Suprapubic skin (tissue), 4 donors: Measurements from ENCODE around the gene CIB4. TPM values are rescaled to one million over a fixed set of nuclear protein-coding genes. Genes with fewer than 3 reads are reported as not detected.

Experiments used
- DNase-seq, 2 donors: peaks; one replicate each; pipeline ENCODE4 v3.0.0-alpha.2; 2019; ENCODE audit warnings: low spot score in 2 of 2
- H3K27ac ChIP-seq: fragments of 200-600 bp; sonication (generic); one replicate; pipeline ENCODE4 v1.5.1; 2019
- H3K27me3 ChIP-seq: fragments of 200-600 bp; sonication (generic); one replicate; pipeline ENCODE4 v1.5.1; 2019
- H3K36me3 ChIP-seq: fragments of 200-600 bp; sonication (generic); one replicate; pipeline ENCODE4 v1.5.1; 2019
- H3K4me1 ChIP-seq: fragments of 200-600 bp; sonication (generic); one replicate; pipeline ENCODE4 v1.5.1; 2019
- H3K4me3 ChIP-seq: fragments of 200-600 bp; sonication (generic); one replicate; pipeline ENCODE4 v1.5.1; 2019; ENCODE audit warnings: mild to moderate bottlenecking
- H3K9me3 ChIP-seq: fragments of 200-600 bp; sonication (generic); one replicate; pipeline ENCODE4 v1.5.1; 2019
- CTCF ChIP-seq, 2 donors: fragments of 200-600 bp in 1 of 2; fragments of 450-650 bp in 1 of 2; sonication (generic) in 1 of 2; IDR thresholded peaks; one replicate each; pipeline ENCODE4 v1.5.1; 2016 to 2019; ENCODE audit warnings: antibody characterized with exemption in 2 of 2, mild to moderate bottlenecking in 1 of 2, moderate library complexity in 1 of 2
- EP300 ChIP-seq: sonication (generic); formaldehyde crosslinking; IDR thresholded peaks from one replicate; pipeline ENCODE4 v1.6.1; 2017; ENCODE audit warnings: antibody characterized with exemption
- POLR2A ChIP-seq, 2 donors: fragments of 450-650 bp; IDR thresholded peaks; one replicate each; pipeline ENCODE4 v1.6.1; 2017; ENCODE audit warnings: antibody characterized with exemption in 2 of 2, mild to moderate bottlenecking in 2 of 2, moderate library complexity in 2 of 2
- POLR2AphosphoS5 ChIP-seq, 3 donors: sonication (generic); formaldehyde crosslinking; IDR thresholded peaks; one replicate each; pipeline ENCODE4 v1.6.1; 2017; ENCODE audit warnings: antibody characterized with exemption in 3 of 3
- WGBS: methylation state at CpG from one replicate; pipeline ENCODE4 v1.1.5; 2018; 5-methylcytosine and 5-hydroxymethylcytosine counted together
- total RNA-seq, 4 donors: library from RNA; depleted of rRNA; stranded (reverse); fragments of >200 nt; gene quantifications; one replicate each; pipeline ENCODE4 v1.1.0, GENCODE V29; 2016

Gene CIB4
- not detected for total RNA-seq

GRCh38 chr2:26640781-26641564, at the start of gene CIB4:
Gene CIB4, minus strand, starts transcription at chr2:26641366. Its CDS starts 52 bp downstream, at chr2:26641314.
- DNase-seq = peak; percentile 16 to 38
- Histone ChIP-seq H3K27ac (no peak within 1 kb of the TSS), H3K4me3 (no peak within 1 kb of the TSS), H3K4me1 (no peaks in the 10 kb centered on the region), H3K27me3 (peaks cover 14% of the 10 kb centered on the region), H3K9me3 (no peaks in the 10 kb centered on the region), H3K36me3 (no peaks in the 10 kb centered on the region)
- WGBS = 72% methylated on average over 8 of the region's 8 CpGs
- TF ChIP-seq CTCF (IDR thresholded peaks at IDR 0.05) (no peak), POLR2A (IDR thresholded peaks at IDR 0.05) (no peak), EP300 (no peak), POLR2AphosphoS5 (IDR thresholded peaks at IDR 0.05) (no peak)

- Histone ChIP-seq H3K4me1 (peaks cover 5% of the 10 kb centered on the region), H3K9me3 (no peaks in the 10 kb centered on the region), H3K27me3 (peaks cover 44% of the 10 kb centered on the region), H3K4me3 (no peak overlapping the region), H3K27ac (no peak overlapping the region), H3K36me3 (no peaks in the 10 kb centered on the region)
- TF ChIP-seq POLR2A (IDR thresholded peaks at IDR 0.05) (no peak), POLR2AphosphoS5 (IDR thresholded peaks at IDR 0.05) (no peak), CTCF (IDR thresholded peaks at IDR 0.05) (no peak), EP300 (no peak)
- WGBS = 77% methylated on average over 5 of the region's 5 CpGs
- DNase-seq = no peak
Measured at GRCh38 chr2:26687801-26688200, 46.6 kb upstream of the CIB4 start.

- peaks cover 3% of the 10 kb centered on the region for H3K4me1 ChIP-seq
- no peak overlapping the region for H3K27ac ChIP-seq
- no peaks in the 10 kb centered on the region for H3K9me3 ChIP-seq
- no peaks in the 10 kb centered on the region for H3K36me3 ChIP-seq
- TF ChIP-seq POLR2AphosphoS5 (IDR thresholded peaks at IDR 0.05) = no peak
- TF ChIP-seq EP300 = no peak
- no peak for TF ChIP-seq POLR2A (IDR thresholded peaks at IDR 0.05)
- no peak for TF ChIP-seq CTCF (IDR thresholded peaks at IDR 0.05)
- no peak overlapping the region for H3K4me3 ChIP-seq
- peaks cover 43% of the 10 kb centered on the region for H3K27me3 ChIP-seq
- DNase-seq = no peak
- 61% methylated on average over 4 of the region's 4 CpGs for WGBS
Measured at GRCh38 chr2:26687328-26687727, 46.2 kb upstream of the CIB4 start.

- no peak for DNase-seq
- no peaks in the 10 kb centered on the region for H3K9me3 ChIP-seq
- TF ChIP-seq EP300 (no peak), POLR2A (IDR thresholded peaks at IDR 0.05) (no peak), POLR2AphosphoS5 (IDR thresholded peaks at IDR 0.05) (no peak), CTCF (IDR thresholded peaks at IDR 0.05) (no peak)
- H3K27ac ChIP-seq = no peak overlapping the region
- no peaks in the 10 kb centered on the region for H3K36me3 ChIP-seq
- 29% methylated on average over 12 of the region's 16 CpGs for WGBS
- H3K4me1 ChIP-seq = no peaks in the 10 kb centered on the region
- H3K27me3 ChIP-seq = peaks cover 36% of the 10 kb centered on the region
- no peak overlapping the region for H3K4me3 ChIP-seq
Measured at GRCh38 chr2:26685989-26686839, 45.0 kb upstream of the CIB4 start.

- TF ChIP-seq POLR2A (IDR thresholded peaks at IDR 0.05) (no peak), CTCF (IDR thresholded peaks at IDR 0.05) (no peak), EP300 (no peak), POLR2AphosphoS5 (IDR thresholded peaks at IDR 0.05) (no peak)
- H3K27me3 ChIP-seq = peaks cover 36% of the 10 kb centered on the region
- H3K36me3 ChIP-seq = no peaks in the 10 kb centered on the region
- 92% methylated on average over 2 of the region's 5 CpGs for WGBS
- H3K4me1 ChIP-seq = no peaks in the 10 kb centered on the region
- no peak overlapping the region for H3K27ac ChIP-seq
- no peaks in the 10 kb centered on the region for H3K9me3 ChIP-seq
- H3K4me3 ChIP-seq = no peak overlapping the region
- DNase-seq = no peak
Measured at GRCh38 chr2:26685341-26685740, 44.2 kb upstream of the CIB4 start.
